NCI-H1417 (cell line): ENCODE results near the gene LMCD1.
A peak's percentile ranks its signal among the peaks of the same experiment; 100 is the strongest.

Source experiments
- DNase-seq, 3 experiments: peaks; one replicate each; lab custom pipeline; 2025; lab: John Stamatoyannopoulos, UW

LMCD1 gene

GRCh38 chr3:8619548-8619947 is 117.9 kb downstream of the LMCD1 start:
- no peak for DNase-seq

GRCh38 chr3:8621141-8621540 is 119.5 kb downstream of the LMCD1 start:
- no peak for DNase-seq

- no peak for DNase-seq
Measured at GRCh38 chr3:8621872-8622271, 120.2 kb downstream of the LMCD1 start.

- peak; percentile 3 to 55 (median 40) for DNase-seq
Measured at GRCh38 chr3:8622873-8623691, 121.5 kb downstream of the LMCD1 start.

GRCh38 chr3:8623741-8624140 is 122.1 kb downstream of the LMCD1 start:
- DNase-seq = no peak
